Heart left ventricle (tissue), 16 donors: ENCODE data around the gene RIF1. TPM values are rescaled to one million over a fixed set of nuclear protein-coding genes. Genes with fewer than 3 reads are reported as not detected.

ENCODE experiments used
- ATAC-seq, 4 donors: fragments of 200-7000 bp; cut with Tn5 transposase; one replicate each; pipeline ENCODE4 v1.9.1; 2020 to 2022; ENCODE audit warnings: moderate library complexity in 4 of 4, mild to moderate bottlenecking in 3 of 4, moderate number of reproducible peaks in 1 of 4
- DNase-seq, 5 donors: peaks; one replicate each; pipeline ENCODE4 v3.0.0-alpha.2; 2020
- H3K27ac ChIP-seq, 12 donors: fragments of 200-600 bp; sonication (generic) in 4 of 12; one replicate each; pipeline versions ENCODE4 v1.5.0 to v1.8.0; 2016 to 2022; ENCODE audit warnings: mild to moderate bottlenecking in 2 of 12
- H3K27me3 ChIP-seq, 9 donors: fragments of 200-600 bp; sonication (generic) in 2 of 9; one replicate each; pipeline versions ENCODE4 v1.5.1 to v1.8.0; 2016 to 2022; ENCODE audit warnings: mild to moderate bottlenecking in 3 of 9
- H3K36me3 ChIP-seq, 9 donors: fragments of 200-600 bp; sonication (generic) in 2 of 9; one replicate each; pipeline versions ENCODE4 v1.5.0 to v1.8.0; 2018 to 2022; ENCODE audit warnings: mild to moderate bottlenecking in 2 of 9
- H3K4me1 ChIP-seq, 12 donors: fragments of 200-600 bp; sonication (generic) in 4 of 12; one replicate each; pipeline versions ENCODE4 v1.5.0 to v1.8.0; 2016 to 2022; ENCODE audit warnings: mild to moderate bottlenecking in 3 of 12
- H3K4me3 ChIP-seq, 12 donors: fragments of 200-600 bp; sonication (generic) in 4 of 12; one replicate each; pipeline versions ENCODE4 v1.5.0 to v1.8.0; 2017 to 2022; ENCODE audit warnings: mild to moderate bottlenecking in 9 of 12, moderate library complexity in 4 of 12
- H3K9me3 ChIP-seq, 12 donors: fragments of 200-600 bp; sonication (generic) in 4 of 12; one replicate each; pipeline versions ENCODE4 v1.5.0 to v1.8.0; 2016 to 2022; ENCODE audit warnings: mild to moderate bottlenecking in 1 of 12
- POLR2A ChIP-seq, 2 donors: fragments of 450-650 bp; IDR thresholded peaks; one replicate each; pipeline ENCODE4 v1.6.1; 2017; ENCODE audit warnings: antibody characterized with exemption in 2 of 2, mild to moderate bottlenecking in 2 of 2, moderate library complexity in 2 of 2
- WGBS, 4 donors: extraction: QIAGEN DNeasy Blood & Tissue Kit in 2 of 4; methylation state at CpG; one replicate each; pipeline versions ENCODE4 v1.1.5 to v1.1.7; 2013 to 2018; 5-methylcytosine and 5-hydroxymethylcytosine counted together
- intact Hi-C, 10 donors: fragments of 100-400 bp; cut with DNase I; formaldehyde crosslinking; loops; one replicate each; pipeline versions ENCODE4 v1.11.1 to v1.14.2; 2022
- polyA plus RNA-seq, 2 donors: library from polyadenylated mRNA; stranded (reverse); fragments of 200-250 nt; gene quantifications; one replicate each; pipeline ENCODE4 v1.2.3, GENCODE V29; 2013
- total RNA-seq, 9 donors: library from RNA; depleted of rRNA in 2 of 9; stranded (reverse); fragments of >200 nt in 2 of 9; fragmentation: NEBNext Ultra II Directional in 3 of 9; extraction: Animal tissue kit (Norgen Biotek cat#: 25700) in 3 of 9; gene quantifications; one replicate each; pipeline versions ENCODE4 v1.1.0 to v1.2.4, GENCODE V29; 2016 to 2023
- TF ChIP-seq, protein P1 (sequence below), 12 donors: fragments of 200-600 bp; sonication (generic) in 4 of 12; IDR thresholded peaks; one replicate each; pipeline versions ENCODE4 v1.5.0 to v1.8.0; 2018 to 2022; ENCODE audit warnings: antibody characterized with exemption in 12 of 12, mild to moderate bottlenecking in 5 of 12
- donor health status: ischemic (EF 13 %, LVEDD 7.1; RV severe dilation, severe dysfunction).
- donor health status: healthy with polysubstance abuse.
- donor health status: DM: no; HTN: yes; CAD: no.
- donor health status: DM: no; HTN: no; CAD: no.
- donor health status: ischemic (EF 25% LVEDD 6.9; RV normal size, moderate dysfunction).
- donor health status: ischemic (EF 25% LVEDD 5.7; RV mildly dilated, moderate dysfunction).
- donor health status: healthy.
- donor health status: DM: yes; HTN: yes; CAD: no.
- donor health status: ischemic (EF 35%, LVEDD 5.7; RV mildly dilated, moderate dysfunction).
- donor health status: nonischemic (EF 11% LVEDD 7.7; RV severe dilation, severe dysfunction).
- donor health status: DM: yes; HTN: yes; CAD: no.
- donor health status: PGD.
- donor health status: ischemic (EF 29% LVEDD 5.4; RV normal size, mild dysfunction).
- donor health status: nonischemic (EF 23%, LVEDD 6.1; RV moderate dilation, normal function).

The RIF1 gene
- total and polyA plus RNA-seq, 11 donors: 2.6 to 23.9 (median 14.1) TPM

DNA sequence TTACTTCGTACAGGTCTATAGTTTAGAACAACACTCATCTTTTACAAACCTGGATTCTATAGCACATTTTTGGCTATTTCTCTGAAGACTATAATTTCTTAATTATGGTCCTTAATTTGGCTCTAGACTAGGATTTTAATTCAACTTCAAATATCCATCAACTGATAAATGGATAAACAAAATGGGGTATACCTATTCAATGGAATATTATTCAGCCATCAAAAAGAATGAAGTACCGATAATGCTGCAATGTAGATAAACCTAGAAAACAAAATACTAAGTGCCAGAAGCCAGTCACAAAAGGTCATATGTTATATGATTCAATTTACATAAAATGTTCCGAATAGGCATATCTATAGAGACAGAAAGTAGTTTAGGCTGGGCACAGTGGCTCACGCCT, 15.2 kb upstream of the RIF1 start:
- Histone ChIP-seq H3K36me3 (no peaks in the 10 kb centered on the region), H3K27ac (no peak overlapping the region), H3K9me3 (peaks cover 0 to 9% (median 0%) of the 10 kb centered on the region in 12 donors), H3K4me3 (no peak overlapping the region), H3K27me3 (no peaks in the 10 kb centered on the region), H3K4me1 (no peaks in the 10 kb centered on the region)
- no peak for TF ChIP-seq POLR2A (IDR thresholded peaks at IDR 0.05)
- TF ChIP-seq, protein P1, sequence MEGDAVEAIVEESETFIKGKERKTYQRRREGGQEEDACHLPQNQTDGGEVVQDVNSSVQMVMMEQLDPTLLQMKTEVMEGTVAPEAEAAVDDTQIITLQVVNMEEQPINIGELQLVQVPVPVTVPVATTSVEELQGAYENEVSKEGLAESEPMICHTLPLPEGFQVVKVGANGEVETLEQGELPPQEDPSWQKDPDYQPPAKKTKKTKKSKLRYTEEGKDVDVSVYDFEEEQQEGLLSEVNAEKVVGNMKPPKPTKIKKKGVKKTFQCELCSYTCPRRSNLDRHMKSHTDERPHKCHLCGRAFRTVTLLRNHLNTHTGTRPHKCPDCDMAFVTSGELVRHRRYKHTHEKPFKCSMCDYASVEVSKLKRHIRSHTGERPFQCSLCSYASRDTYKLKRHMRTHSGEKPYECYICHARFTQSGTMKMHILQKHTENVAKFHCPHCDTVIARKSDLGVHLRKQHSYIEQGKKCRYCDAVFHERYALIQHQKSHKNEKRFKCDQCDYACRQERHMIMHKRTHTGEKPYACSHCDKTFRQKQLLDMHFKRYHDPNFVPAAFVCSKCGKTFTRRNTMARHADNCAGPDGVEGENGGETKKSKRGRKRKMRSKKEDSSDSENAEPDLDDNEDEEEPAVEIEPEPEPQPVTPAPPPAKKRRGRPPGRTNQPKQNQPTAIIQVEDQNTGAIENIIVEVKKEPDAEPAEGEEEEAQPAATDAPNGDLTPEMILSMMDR (IDR thresholded peaks at IDR 0.05): no peak
- intact Hi-C loops: no loop called here
- ATAC-seq: no peak
- DNase-seq: no peak
- 71 to 98% (median 91%) methylated on average over 3 to 4 of the region's 4 CpGs for WGBS, 4 donors

DNA sequence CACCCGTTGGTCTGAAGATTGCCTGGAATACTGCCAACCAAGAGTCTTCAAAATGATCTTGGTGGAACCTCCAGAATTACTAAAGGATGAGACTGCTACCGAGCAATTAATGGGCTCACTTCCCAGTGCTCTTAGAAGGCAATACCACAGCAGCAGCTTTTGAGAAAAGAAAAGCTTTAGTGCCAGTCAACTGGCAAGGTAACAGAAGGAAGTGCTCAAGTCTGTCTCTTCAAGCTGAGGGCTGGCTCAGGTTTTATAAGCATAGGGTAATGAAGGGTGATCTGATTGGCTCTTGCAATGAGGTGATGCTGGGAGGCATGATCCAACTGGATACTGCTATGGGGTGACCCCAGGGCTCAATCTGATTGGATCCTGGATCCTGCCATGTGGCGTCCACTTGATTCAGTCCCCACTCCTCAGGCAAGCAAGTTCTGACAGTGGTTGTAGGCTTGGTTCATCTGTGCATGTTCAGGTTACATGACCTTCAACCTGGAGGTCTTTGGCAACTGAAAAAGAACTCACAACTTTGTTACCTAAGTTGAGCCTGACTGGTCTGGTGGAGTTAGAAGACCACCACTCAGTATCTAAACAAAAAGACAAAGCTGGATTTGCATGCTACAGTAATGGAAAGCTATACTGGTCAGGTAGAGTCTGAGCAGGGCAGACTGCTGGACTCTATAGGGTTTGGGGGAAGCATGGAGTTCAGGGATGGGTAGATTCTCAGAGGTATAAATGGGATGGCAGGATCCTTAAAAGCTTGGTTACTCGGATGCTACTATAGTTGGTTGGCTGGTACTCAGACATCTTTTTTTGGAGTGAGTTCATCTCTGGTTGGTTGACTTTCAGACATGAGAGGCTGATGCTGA, 14.0 kb upstream of the RIF1 start:
- H3K4me1 ChIP-seq: no peaks in the 10 kb centered on the region
- no peak overlapping the region for H3K27ac ChIP-seq
- no peak for TF ChIP-seq POLR2A (IDR thresholded peaks at IDR 0.05)
- TF ChIP-seq, protein P1 (IDR thresholded peaks at IDR 0.05): no peak
- WGBS, 4 donors: 86 to 90% (median 88%) methylated on average over 4 of the region's 4 CpGs
- H3K9me3 ChIP-seq: peaks cover 0 to 4% (median 0%) of the 10 kb centered on the region in 12 donors
- no peaks in the 10 kb centered on the region for H3K27me3 ChIP-seq
- no peaks in the 10 kb centered on the region for H3K36me3 ChIP-seq
- H3K4me3 ChIP-seq: no peak overlapping the region
- DNase-seq (no peak), ATAC-seq (no peak)
- intact Hi-C loops: no loop called here

DNA sequence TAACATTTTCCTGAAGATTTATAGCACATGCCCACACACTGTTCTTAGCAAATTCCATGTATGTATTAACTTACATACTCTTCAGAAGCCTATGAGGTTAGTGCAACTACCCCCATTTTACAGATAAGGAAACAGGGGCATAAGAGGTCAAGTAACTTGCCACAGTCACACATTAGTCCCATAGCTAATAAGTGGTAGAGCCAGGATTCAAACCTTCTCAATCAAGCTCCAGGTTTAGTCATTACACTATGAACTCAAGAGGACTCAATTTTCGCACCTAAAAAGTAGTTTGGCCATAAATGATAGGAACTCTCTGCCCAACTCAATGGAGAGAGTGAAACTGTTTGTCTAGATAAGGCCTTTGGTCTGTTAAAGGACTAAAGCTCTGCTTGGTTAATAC, 9.7 kb upstream of the RIF1 start:
- no peak overlapping the region for H3K4me3 ChIP-seq
- DNase-seq (no peak), ATAC-seq (no peak)
- WGBS, 4 donors: 90 to 100% (median 94%) methylated on average over 1 of the region's 1 CpG
- no peaks in the 10 kb centered on the region for H3K9me3 ChIP-seq
- H3K4me1 ChIP-seq: no peaks in the 10 kb centered on the region
- H3K36me3 ChIP-seq: no peaks in the 10 kb centered on the region
- H3K27me3 ChIP-seq: no peaks in the 10 kb centered on the region
- TF ChIP-seq POLR2A (IDR thresholded peaks at IDR 0.05): no peak
- TF ChIP-seq, protein P1 (IDR thresholded peaks at IDR 0.05): no peak
- no peak overlapping the region for H3K27ac ChIP-seq
- intact Hi-C loops: loop anchor here in 1 of 10 donors (10.0 kb wide), 1 partner anchor 105 kb away; no protein-coding TSS in a partner anchor

DNA sequence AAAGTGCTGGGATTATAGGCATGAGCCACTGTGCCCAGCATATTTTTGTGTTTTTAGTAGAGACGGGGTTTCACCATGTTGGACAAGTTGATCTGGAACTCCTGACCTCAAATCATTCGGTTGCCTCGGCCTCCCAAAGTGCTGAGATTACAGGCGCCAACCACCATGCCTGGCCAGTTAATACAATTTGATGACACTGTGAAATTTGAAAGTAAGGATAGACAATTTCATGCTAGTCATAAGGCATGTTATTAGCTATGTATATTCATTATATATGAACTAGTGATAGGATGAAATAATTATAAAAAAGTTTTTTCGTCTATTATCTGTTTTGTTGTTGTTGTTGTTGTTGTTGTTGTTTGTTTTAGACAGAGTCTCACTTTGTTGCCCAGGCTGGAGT, 8.6 kb upstream of the RIF1 start:
- WGBS, 4 donors: 91 to 97% (median 96%) methylated on average over 5 of the region's 5 CpGs
- H3K27me3 ChIP-seq: no peaks in the 10 kb centered on the region
- H3K4me3 ChIP-seq: no peak overlapping the region
- intact Hi-C loops: loop anchor here in 1 of 10 donors (10.0 kb wide), 1 partner anchor 106 kb away; no protein-coding TSS in a partner anchor
- no peak for ATAC-seq
- DNase-seq: no peak
- TF ChIP-seq, protein P1 (IDR thresholded peaks at IDR 0.05): no peak
- no peak for TF ChIP-seq POLR2A (IDR thresholded peaks at IDR 0.05)
- no peaks in the 10 kb centered on the region for H3K9me3 ChIP-seq
- no peaks in the 10 kb centered on the region for H3K4me1 ChIP-seq
- H3K36me3 ChIP-seq: no peaks in the 10 kb centered on the region
- no peak overlapping the region for H3K27ac ChIP-seq
